ENCODE measurements around the gene NXN. TPM values are rescaled to one million over a fixed set of nuclear protein-coding genes. Genes with fewer than 3 reads are reported as not detected.

The NXN gene
- total and polyA plus RNA-seq, 2 donors (not counting 1 experiment from before 2014, with no cell fraction given): 0.04 to 0.17 TPM

GRCh38 chr17:859824-860195, 119.8 kb downstream of the NXN start:
- H3K36me3 ChIP-seq (replicated peaks in 1 of 2; ENCODE audit: control extremely low read depth in 1 of 2, control insufficient read depth in 1 of 2, extremely low read depth in 1 of 2, insufficient read depth in 2 of 2, low read length in 1 of 2): no peaks in the 10 kb centered on the region
- no peak for DNase-seq
- no peaks in the 10 kb centered on the region for H3K79me2 ChIP-seq (ENCODE audit: control insufficient read depth, insufficient read depth, low read length)
- no peaks in the 10 kb centered on the region for H3K4me1 ChIP-seq (ENCODE audit: control insufficient read depth in 2 of 2, insufficient read depth in 2 of 2, low read length in 2 of 2)
- no peaks in the 10 kb centered on the region for H3K9me3 Mint-ChIP-seq (ENCODE audit: insufficient read depth)
- no CpG with 5 or more reads among the region's 4 CpGs for WGBS (ENCODE audit: insufficient coverage)
- ChIA-PET CTCF (no interaction called here), POLR2A (no interaction called here)
- no peak for ATAC-seq (ENCODE audit: low read depth)
- H3K9me3 ChIP-seq (ENCODE audit: control extremely low read depth in 1 of 3, control insufficient read depth in 2 of 3, insufficient read depth in 1 of 3, low read length in 2 of 3): no peaks in the 10 kb centered on the region
- peaks cover 0 to 6% (median 0%) of the 10 kb centered on the region in 4 experiments for H3K27me3 ChIP-seq (replicated peaks in 1 of 4; ENCODE audit: control extremely low read depth in 1 of 4, control insufficient read depth in 3 of 4, insufficient read depth in 4 of 4, low read length in 3 of 4)
- H3K4me2 ChIP-seq (replicated peaks; ENCODE audit: low read depth, low read length, poor library complexity, severe bottlenecking): no peak overlapping the region
- no peak overlapping the region for H3K4me3 Mint-ChIP-seq
- H3K27ac Mint-ChIP-seq: no peak overlapping the region
- H3K4me3 ChIP-seq (ENCODE audit: control extremely low read depth in 1 of 5, extremely low read depth in 1 of 5, insufficient read depth in 1 of 5, low read depth in 2 of 5, low read length in 4 of 5): no peak overlapping the region
- peaks cover 18% of the 10 kb centered on the region for H3K27me3 Mint-ChIP-seq
- no peak overlapping the region for H3K27ac ChIP-seq (ENCODE audit: low read length in 2 of 2)
- H2AFZ ChIP-seq (ENCODE audit: insufficient read depth, low read depth, low read length, poor library complexity, severe bottlenecking): no peak overlapping the region
- intact Hi-C loops (cut with micrococcal nuclease): no loop called here
- TF ChIP-seq EZH2 (IDR thresholded peaks at IDR 0.05; ENCODE audit: borderline replicate concordance, insufficient read depth, low read depth, low read length, poor library complexity, severe bottlenecking) (no peak), CTCF (IDR thresholded peaks at IDR 0.05) (no peak)
- H4K20me1 ChIP-seq (ENCODE audit: control insufficient read depth, insufficient read depth, low read length, poor library complexity, severe bottlenecking): no peaks in the 10 kb centered on the region
- no peaks in the 10 kb centered on the region for H3K4me1 Mint-ChIP-seq
- H3K9ac ChIP-seq (ENCODE audit: low read length): no peak overlapping the region

- CTCF ChIA-PET: no interaction called here
- no peaks in the 10 kb centered on the region for H4K20me1 ChIP-seq (ENCODE audit: control insufficient read depth, insufficient read depth, low read length, poor library complexity, severe bottlenecking)
- peaks cover 0 to under 1% (median 0%) of the 10 kb centered on the region in 4 experiments for H3K27me3 ChIP-seq (replicated peaks in 1 of 4; ENCODE audit: control extremely low read depth in 1 of 4, control insufficient read depth in 3 of 4, insufficient read depth in 4 of 4, low read length in 3 of 4)
- DNase-seq (no peak), ATAC-seq (ENCODE audit: low read depth) (no peak)
- Mint-ChIP-seq H3K27ac (no peak overlapping the region), H3K4me3 (no peak overlapping the region), H3K9me3 (ENCODE audit: insufficient read depth) (no peaks in the 10 kb centered on the region), H3K4me1 (no peaks in the 10 kb centered on the region), H3K27me3 (peaks cover 12% of the 10 kb centered on the region)
- H3K4me2 ChIP-seq (replicated peaks; ENCODE audit: low read depth, low read length, poor library complexity, severe bottlenecking): no peak overlapping the region
- no peak overlapping the region for H3K27ac ChIP-seq (ENCODE audit: low read length in 2 of 2)
- H3K9ac ChIP-seq (ENCODE audit: low read length): no peak overlapping the region
- no peaks in the 10 kb centered on the region for H3K4me1 ChIP-seq (ENCODE audit: control insufficient read depth in 2 of 2, insufficient read depth in 2 of 2, low read length in 2 of 2)
- H3K4me3 ChIP-seq (ENCODE audit: control extremely low read depth in 1 of 5, extremely low read depth in 1 of 5, insufficient read depth in 1 of 5, low read depth in 2 of 5, low read length in 4 of 5): no peak overlapping the region
- no peaks in the 10 kb centered on the region for H3K36me3 ChIP-seq (replicated peaks in 1 of 2; ENCODE audit: control extremely low read depth in 1 of 2, control insufficient read depth in 1 of 2, extremely low read depth in 1 of 2, insufficient read depth in 2 of 2, low read length in 1 of 2)
- WGBS (ENCODE audit: insufficient coverage): 86% methylated on average over 10 of the region's 20 CpGs
- intact Hi-C loops (cut with micrococcal nuclease): no loop called here
- TF ChIP-seq CTCF (IDR thresholded peaks at IDR 0.05) (no peak), EZH2 (IDR thresholded peaks at IDR 0.05; ENCODE audit: borderline replicate concordance, insufficient read depth, low read depth, low read length, poor library complexity, severe bottlenecking) (no peak)
- no peaks in the 10 kb centered on the region for H3K9me3 ChIP-seq (ENCODE audit: control extremely low read depth in 1 of 3, control insufficient read depth in 2 of 3, insufficient read depth in 1 of 3, low read length in 2 of 3)
- no peaks in the 10 kb centered on the region for H3K79me2 ChIP-seq (ENCODE audit: control insufficient read depth, insufficient read depth, low read length)
- POLR2A ChIA-PET: no interaction called here
- H2AFZ ChIP-seq (ENCODE audit: insufficient read depth, low read depth, low read length, poor library complexity, severe bottlenecking): no peak overlapping the region
These were observed 120.3 kb downstream of the NXN start for GRCh38 chr17:859061-859823.

All from B cell (primary cell).